ENCODE data around the gene KCNJ9.
"Not testable (repeated sequence)": the region's sequence is repeated elsewhere in the genome, so short reads cannot be mapped to it uniquely, and the experiment has no call there.

Gene KCNJ9

DNA sequence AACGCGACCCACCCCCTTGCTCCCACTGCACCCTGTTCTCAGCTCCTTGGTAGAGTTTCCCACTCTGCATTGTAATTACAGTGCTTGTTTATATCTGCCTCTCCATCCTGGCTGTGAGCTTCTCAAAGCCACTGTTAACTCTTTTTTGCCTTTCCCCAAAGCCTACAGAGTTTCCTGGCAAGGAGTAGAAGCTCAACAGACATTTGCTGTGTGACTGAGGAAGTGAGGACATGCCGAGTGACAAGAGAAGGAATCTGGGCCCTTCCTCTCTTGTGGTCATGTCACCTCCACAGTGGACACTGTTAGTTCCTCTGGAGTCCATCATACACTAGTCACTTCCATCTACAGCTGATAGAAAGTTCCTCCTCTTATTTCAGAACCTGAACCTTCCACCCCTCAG is 23.1 kb downstream of the KCNJ9 start:
- no peak for DNase-seq

- no peak for DNase-seq
Observed at GRCh38 chr1:160105155-160105554, 23.8 kb downstream of the KCNJ9 start.

DNA sequence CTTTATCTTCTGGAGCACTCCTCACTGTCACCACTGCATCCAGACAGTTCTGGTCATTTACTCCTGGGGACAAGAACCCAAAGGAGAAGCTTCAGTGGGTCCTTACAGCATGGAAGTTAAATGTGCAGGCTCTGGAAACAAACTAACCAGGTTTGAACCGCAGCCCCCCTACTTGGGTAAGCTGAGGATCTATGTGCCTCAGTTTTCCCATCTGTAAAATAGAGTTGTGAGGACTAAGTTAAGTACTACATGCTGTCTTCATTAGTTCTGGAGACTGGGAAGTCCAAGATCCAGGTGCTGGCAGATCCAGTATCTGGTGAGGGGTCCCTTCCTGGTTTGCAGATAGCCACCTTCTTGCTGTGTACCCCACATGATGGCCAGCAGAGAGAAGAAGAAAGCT is 26.2 kb downstream of the KCNJ9 start:
- no peak for DNase-seq

DNA sequence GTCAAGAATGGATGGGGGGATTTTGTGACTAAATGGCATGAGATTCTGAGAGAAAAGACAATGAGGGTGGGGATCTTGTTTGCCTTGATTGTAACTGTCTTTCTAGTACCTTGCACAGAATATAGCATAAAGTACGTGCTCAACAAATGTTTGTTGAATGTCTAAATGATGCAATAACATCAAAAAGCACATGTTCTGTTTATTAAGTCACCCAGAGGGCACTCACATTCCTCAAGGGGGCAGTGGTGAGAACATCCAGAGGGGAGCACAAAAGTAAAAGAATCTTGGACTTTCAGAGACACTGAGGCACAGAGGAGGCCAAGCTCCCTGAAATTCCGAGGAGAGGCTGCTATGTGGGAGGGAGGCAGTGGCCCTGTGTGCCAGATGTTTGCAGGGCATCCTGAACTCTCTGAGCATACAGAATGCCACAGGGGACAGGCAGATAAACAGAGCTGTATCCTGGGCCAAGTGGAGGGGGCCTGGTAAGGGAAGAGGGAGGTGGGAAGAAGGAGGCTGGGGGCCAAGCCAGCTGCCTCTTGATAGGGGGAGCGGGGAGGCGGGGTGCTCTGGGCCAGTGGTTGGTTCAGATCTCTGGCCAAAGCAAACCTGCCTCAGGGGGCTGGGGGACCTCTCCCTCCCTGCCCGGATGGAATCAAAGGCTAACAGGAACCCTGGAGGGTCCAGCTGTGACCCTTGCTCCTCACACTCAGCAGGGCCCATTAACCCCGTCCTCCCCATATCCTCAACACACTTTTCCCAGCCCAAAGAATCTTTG is 27.7 kb downstream of the KCNJ9 start:
- DNase-seq, result no peak

DNA sequence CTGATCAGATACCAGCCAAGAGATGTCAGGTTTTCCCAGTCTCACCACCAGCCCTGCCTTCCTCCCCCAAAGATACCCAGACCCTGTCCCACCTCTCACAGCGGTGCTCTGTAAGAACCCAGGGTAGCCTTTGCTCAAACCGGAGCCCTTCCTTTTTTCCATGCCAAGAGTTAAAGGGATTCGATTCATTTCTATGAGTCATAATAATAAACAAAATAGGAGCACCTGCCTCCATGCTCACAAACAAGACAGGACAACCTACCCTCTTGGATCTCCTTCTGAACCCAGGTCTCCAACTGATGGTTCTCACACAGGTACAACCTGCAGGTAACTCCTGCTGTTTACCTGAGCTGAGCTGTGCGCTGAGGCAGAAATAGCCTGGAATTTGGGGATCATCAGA is 28.3 kb downstream of the KCNJ9 start:
- DNase-seq, result no peak

DNA sequence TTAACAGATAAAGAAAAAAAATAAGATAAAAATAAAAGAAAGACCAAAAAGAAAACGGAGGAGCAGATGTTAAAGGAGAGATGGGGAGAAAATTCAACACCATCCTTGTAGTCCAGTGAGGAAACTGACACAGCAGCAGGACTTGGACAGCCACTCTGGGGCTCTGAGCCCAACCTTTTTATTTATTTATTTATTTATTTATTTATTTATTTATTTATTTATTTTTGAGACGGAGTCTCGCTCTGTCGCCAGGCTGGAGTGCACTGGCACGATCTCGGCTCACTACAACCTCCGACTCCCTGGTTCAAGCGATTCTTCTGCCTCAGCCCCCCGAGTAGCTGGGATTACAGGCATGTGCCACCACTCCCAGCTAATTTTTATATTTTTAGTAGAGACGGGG is 30.1 kb downstream of the KCNJ9 start:
- not testable (repeated sequence) for DNase-seq

DNA sequence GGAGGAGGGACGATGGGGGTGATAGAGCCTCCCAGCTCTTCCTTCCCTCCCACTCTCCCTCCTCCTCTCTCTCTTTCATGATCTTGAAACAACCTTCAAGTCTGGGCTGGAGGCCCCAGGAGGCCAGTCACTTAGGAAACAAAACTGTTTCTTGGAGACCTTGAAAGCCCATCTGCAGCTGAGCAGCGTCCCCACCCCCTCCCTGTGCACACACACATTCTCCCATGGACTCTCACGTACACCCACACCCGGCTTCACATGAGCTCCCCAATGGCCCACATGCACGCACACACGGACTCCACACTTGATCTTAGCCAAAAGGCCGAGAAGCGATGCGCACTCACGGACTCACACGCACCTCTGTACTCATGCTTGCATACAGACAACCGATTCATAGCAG is 31.0 kb downstream of the KCNJ9 start:
- DNase-seq, result no peak

DNA sequence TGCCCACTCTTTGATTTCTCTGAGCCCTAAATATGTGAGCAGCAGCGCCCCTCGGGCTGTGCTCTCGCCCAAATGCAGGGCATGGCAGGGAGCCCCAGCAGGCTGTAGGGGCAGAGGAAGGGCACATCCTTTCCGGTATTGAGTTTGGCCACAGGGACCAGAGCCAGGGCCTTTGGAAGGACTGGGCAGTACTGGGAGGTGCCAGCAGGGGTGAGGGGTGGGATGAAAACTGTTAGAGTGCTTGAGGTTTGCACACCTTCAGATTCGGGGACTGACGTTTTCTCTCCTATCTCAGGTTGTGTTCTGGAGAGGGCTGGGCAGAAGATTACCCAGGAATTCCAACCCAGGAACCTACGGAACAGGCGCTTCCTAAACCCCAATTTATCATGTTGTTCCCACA is 32.1 kb downstream of the KCNJ9 start:
- no peak for DNase-seq

DNA sequence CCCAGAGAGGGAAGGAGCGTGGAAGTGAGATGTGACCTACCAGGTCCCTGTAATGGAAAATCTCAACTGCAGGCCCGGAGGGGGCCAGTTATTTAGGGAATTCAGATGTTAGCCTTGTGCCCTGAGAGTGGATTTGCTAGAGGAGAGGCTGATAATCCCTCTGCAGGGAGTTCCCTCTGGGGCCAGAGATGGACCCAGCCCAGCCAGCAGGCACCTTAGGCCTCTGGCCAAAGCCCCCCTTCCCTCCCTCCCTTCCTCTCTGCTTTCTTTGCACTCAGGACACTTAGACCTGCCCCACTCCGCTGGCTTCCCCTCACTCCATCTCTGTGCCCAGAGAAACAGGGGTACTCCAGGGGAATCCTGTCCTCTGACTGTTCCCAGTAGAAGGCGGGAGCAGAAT is 32.7 kb downstream of the KCNJ9 start:
- DNase-seq, result no peak

GRCh38 chr1:160115545-160116282 is 34.4 kb downstream of the KCNJ9 start, which contains the start of gene ATP1A2:
Gene ATP1A2, plus strand, starts transcription at chr1:160115759. Its CDS starts 103 bp downstream, at chr1:160115862.
- no peak for DNase-seq

DNA sequence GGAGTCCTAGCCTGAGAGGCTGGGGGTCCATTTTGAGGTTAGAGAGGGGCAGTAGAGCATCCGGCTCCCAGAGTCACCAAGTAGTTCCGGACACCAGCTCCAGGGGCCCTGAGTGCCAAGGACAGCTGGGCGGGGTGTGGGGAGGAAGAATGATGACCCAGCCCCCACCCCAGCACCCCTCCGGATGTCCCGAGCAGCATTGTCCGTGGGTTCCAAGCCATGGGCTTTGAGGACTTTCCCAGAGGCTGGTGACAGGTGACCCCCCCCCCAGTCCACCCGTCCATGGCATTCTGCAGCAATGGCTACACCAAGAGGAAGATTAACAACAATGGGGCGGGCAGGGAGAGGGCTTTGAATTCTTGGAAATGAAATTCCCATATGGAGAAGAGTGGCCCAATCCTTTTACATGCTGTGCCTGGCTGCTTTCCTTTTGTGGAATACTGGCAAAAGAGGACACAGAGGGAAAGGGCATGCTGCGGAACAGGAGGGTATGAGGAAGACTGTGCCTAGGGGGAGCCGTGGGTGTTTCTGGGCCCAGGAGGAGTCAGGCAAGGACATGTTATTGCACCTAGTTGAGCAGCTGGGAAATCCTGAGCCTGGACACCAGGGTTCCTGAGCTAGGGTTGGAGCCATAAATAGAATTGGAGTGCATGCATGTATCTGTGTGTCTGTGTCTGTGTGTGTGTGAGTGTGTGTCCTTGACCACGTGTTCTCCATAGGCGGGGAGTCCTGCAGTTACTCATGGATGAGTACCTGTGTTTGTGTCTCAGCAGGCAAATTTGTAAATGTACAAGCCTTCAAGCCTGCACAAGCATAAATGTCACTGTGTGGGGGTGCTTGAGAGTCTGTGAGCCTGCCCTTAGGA is 35.2 kb downstream of the KCNJ9 start:
- DNase-seq, result no peak

GRCh38 chr1:160117300-160117699 is 36.0 kb downstream of the KCNJ9 start:
- no peak for DNase-seq

DNA sequence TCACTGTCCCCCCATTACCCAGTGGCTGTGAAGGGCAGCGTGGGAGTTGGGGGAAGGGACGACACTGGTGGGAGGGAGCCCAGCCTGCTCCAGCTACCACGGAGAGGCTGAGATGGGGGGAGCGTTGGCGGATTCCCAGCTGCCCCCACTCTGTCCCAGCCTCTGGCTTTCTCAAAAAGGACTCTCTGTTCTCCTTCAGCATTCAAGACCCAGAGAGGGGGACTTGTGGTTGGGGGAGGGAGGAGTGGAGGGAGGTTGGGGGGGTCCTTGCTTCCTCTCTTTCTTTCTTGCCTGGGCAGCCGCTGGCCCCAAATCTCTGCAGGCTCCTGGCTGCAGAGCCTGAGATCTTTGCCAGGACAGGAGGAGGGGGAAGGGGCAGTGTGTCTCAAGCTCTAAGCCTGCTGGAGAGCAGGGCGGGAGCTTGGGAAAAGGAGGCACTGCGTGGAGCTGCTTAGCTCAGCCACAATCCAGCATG is 36.4 kb downstream of the KCNJ9 start:
- DNase-seq, result no peak

DNA sequence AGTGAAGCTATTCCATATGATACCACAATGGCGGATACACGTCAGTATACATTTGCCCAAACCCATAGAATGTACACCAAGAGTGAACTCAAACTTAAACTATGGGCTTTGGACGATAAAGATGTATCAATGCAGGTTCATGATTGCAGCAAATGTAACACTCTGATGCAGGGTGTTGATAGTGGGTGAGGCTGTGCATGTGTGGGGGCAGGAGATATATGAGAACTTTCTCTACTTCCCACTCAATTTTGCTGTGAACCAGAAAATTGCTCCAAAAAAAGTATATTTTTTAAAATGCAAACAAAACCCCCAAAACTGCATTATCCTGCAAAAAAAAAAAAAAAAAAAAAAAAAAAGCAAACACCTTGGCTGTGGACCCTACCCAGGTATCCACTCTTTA is 37.6 kb downstream of the KCNJ9 start:
- no peak for DNase-seq

GRCh38 chr1:160120797-160121196 is 39.5 kb downstream of the KCNJ9 start:
- DNase-seq, result no peak

DNA sequence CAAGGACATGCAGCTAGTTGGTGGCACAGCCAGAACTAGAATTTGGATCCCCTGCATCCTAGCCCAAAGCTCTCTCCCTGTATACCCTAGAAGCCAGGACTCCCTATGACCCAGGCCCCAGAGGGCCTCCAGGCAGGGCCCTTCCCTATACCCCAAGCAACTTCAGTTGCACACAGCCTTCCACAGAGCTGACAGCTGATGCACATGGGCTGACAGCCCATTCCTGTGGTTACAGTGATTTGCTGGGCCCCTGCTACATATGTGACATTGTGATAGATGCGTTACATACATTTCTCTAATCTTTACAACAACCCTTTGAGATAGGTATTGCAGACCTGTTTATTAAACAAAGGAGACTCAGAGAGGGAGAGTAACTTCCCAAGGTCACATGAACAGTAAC is 40.0 kb downstream of the KCNJ9 start:
- DNase-seq, result no peak

DNA sequence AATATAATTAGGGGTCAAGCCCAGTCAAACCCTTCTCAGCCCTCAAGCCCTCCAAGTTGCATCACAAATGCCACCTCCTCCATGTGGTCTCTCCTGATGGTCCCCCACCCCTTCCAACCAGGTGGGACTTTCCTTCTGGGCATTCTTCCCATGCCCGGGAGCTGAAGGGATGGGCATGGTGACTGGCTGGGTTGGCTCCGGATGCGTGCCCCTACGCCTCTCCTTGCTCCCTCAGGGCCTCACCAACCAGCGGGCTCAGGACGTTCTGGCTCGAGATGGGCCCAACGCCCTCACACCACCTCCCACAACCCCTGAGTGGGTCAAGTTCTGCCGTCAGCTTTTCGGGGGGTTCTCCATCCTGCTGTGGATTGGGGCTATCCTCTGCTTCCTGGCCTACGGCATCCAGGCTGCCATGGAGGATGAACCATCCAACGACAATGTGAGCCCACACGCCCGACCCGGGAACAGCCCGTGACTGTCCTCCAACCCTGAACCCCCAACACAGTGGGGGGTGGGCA is 41.7 kb downstream of the KCNJ9 start:
- DNase-seq, result no peak

- no peak for DNase-seq
Observed at GRCh38 chr1:160123726-160124125, 42.4 kb downstream of the KCNJ9 start.

- DNase-seq, result no peak
Observed at GRCh38 chr1:160124705-160125478, 43.6 kb downstream of the KCNJ9 start.

DNA sequence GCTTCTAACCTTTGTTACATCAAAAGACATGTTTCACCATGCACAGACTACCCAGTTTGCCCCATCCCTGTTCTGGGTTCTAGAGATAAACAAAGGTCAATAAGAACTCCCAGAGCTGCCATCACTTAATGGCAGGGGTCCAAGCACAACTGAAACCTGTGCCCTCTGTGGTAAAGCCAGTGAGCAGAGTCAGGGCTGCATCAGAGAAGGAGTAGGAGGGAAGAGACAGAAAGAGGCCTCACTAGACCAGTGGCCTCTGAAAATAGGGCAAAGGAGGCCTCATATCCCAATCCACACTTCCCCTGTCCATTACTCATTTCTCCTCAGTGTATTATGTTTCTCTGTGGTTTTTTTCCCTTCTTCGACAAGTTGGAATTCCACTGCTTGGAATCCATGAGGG is 44.4 kb downstream of the KCNJ9 start:
- no peak for DNase-seq

- not testable (repeated sequence) for DNase-seq
Observed at GRCh38 chr1:160126342-160126741, 45.0 kb downstream of the KCNJ9 start.

GRCh38 chr1:160127381-160127780 is 46.0 kb downstream of the KCNJ9 start:
- DNase-seq, result no peak
